Measurements from ENCODE around the gene KCNT2.

DNA sequence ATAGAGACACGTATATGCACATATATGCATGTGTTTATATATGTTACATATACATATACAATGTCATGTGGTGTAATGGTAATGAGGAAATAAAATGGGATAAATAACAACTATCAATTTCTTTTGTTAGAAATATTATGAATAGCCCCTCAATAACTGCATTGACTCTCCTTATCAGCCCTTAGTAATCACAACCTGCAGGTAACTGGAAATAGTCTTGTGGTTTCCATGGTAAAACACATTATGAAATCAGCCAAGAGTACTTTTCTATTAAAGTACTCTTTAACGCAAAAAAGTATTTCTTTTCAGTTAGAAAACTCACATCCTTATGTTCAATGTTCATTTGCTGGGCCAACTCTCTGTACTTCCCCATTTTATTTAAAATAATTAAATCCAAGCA lies 105.8 kb downstream of the KCNT2 start:
- TF ChIP-seq ESRRA (IDR thresholded peaks at IDR 0.05; ENCODE audit: borderline replicate concordance, low read depth) = no peak
- TF ChIP-seq, protein P1, sequence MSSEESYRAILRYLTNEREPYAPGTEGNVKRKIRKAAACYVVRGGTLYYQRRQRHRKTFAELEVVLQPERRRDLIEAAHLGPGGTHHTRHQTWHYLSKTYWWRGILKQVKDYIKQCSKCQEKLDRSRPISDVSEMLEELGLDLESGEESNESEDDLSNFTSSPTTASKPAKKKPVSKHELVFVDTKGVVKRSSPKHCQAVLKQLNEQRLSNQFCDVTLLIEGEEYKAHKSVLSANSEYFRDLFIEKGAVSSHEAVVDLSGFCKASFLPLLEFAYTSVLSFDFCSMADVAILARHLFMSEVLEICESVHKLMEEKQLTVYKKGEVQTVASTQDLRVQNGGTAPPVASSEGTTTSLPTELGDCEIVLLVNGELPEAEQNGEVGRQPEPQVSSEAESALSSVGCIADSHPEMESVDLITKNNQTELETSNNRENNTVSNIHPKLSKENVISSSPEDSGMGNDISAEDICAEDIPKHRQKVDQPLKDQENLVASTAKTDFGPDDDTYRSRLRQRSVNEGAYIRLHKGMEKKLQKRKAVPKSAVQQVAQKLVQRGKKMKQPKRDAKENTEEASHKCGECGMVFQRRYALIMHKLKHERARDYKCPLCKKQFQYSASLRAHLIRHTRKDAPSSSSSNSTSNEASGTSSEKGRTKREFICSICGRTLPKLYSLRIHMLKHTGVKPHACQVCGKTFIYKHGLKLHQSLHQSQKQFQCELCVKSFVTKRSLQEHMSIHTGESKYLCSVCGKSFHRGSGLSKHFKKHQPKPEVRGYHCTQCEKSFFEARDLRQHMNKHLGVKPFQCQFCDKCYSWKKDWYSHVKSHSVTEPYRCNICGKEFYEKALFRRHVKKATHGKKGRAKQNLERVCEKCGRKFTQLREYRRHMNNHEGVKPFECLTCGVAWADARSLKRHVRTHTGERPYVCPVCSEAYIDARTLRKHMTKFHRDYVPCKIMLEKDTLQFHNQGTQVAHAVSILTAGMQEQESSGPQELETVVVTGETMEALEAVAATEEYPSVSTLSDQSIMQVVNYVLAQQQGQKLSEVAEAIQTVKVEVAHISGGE (CRISPR knock-in tag; IDR thresholded peaks at IDR 0.05) = no peak
- TF ChIP-seq, protein P2, sequence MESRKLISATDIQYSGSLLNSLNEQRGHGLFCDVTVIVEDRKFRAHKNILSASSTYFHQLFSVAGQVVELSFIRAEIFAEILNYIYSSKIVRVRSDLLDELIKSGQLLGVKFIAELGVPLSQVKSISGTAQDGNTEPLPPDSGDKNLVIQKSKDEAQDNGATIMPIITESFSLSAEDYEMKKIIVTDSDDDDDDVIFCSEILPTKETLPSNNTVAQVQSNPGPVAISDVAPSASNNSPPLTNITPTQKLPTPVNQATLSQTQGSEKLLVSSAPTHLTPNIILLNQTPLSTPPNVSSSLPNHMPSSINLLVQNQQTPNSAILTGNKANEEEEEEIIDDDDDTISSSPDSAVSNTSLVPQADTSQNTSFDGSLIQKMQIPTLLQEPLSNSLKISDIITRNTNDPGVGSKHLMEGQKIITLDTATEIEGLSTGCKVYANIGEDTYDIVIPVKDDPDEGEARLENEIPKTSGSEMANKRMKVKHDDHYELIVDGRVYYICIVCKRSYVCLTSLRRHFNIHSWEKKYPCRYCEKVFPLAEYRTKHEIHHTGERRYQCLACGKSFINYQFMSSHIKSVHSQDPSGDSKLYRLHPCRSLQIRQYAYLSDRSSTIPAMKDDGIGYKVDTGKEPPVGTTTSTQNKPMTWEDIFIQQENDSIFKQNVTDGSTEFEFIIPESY (CRISPR knock-in tag; IDR thresholded peaks at IDR 0.05) = no peak
- TF ChIP-seq ZNF24 (IDR thresholded peaks at IDR 0.05) = no peak
- TF ChIP-seq MAFK (IDR thresholded peaks at IDR 0.05; ENCODE audit: low read length) = no peak
- no peak for TF ChIP-seq ZNF830 (CRISPR knock-in tag; IDR thresholded peaks at IDR 0.05)
- TF ChIP-seq RBM39 (optimal IDR thresholded peaks at IDR 0.05; ENCODE audit: low read depth, low read length) = no peak
- no peak for TF ChIP-seq HDAC6 (IDR thresholded peaks at IDR 0.05; ENCODE audit: low read depth, low read length)
- TF ChIP-seq SAFB2 (IDR thresholded peaks at IDR 0.05; ENCODE audit: borderline replicate concordance, low read depth, low read length, severe bottlenecking) = no peak
- no peak for TF ChIP-seq ZNF77 (CRISPR knock-in tag; IDR thresholded peaks at IDR 0.05)
